C4-2B (cell line): ENCODE measurements around the gene VPS35L.

Source experiments
- H3K27ac ChIP-seq: fragments of 450-650 bp; 2 replicates; pipeline ENCODE4 v1.5.1; 2017
- CTCF ChIP-seq: fragments of 450-650 bp; conservative IDR thresholded peaks from 2 replicates; pipeline ENCODE4 v1.5.1; 2017; ENCODE audit warnings: mild to moderate bottlenecking
- ZFX ChIP-seq: fragments of 450-650 bp; IDR thresholded peaks from 2 replicates; pipeline ENCODE4 v1.6.1; 2017

The VPS35L gene

GRCh38 chr16:19599968-19600716 is 44.6 kb downstream of the VPS35L start:
- H3K27ac ChIP-seq, result no peak overlapping the region
- no peak for TF ChIP-seq CTCF
- TF ChIP-seq ZFX, result no peak

- peak; percentile 81 for TF ChIP-seq CTCF
- no peak for TF ChIP-seq ZFX
These were observed 45.8 kb downstream of the VPS35L start for GRCh38 chr16:19601083-19601976.

GRCh38 chr16:19604911-19605310 is 49.4 kb downstream of the VPS35L start:
- TF ChIP-seq CTCF (no peak), ZFX (no peak)
- no peak overlapping the region for H3K27ac ChIP-seq

More at GRCh38 chr16:19601083-19601976, 45.8 kb downstream of the VPS35L start:
- H3K27ac ChIP-seq, result no peak overlapping the region

GRCh38 chr16:19605701-19606100 is 50.2 kb downstream of the VPS35L start:
- H3K27ac ChIP-seq, result no peak overlapping the region
- no peak for TF ChIP-seq CTCF
- no peak for TF ChIP-seq ZFX

GRCh38 chr16:19607616-19608280 is 52.2 kb downstream of the VPS35L start:
- no peak overlapping the region for H3K27ac ChIP-seq

GRCh38 chr16:19609359-19609758 is 53.9 kb downstream of the VPS35L start:
- H3K27ac ChIP-seq, result no peak overlapping the region
- no peak for TF ChIP-seq ZFX
- no peak for TF ChIP-seq CTCF

More at GRCh38 chr16:19607616-19608280, 52.2 kb downstream of the VPS35L start:
- TF ChIP-seq CTCF (no peak), ZFX (no peak)
